ENCODE results near the gene RNF157. TPM values are rescaled to one million over a fixed set of nuclear protein-coding genes. Genes with fewer than 3 reads are reported as not detected.

The RNF157 gene
- total and polyA plus RNA-seq, 12 donors = 2.3 to 6.1 (median 4.5) TPM

- intact Hi-C loops (cut with DNase I) = no loop called here
- Histone ChIP-seq H3K4me1 (replicated peaks in 1 of 2) (peaks cover 3 to 28% of the 10 kb centered on the region in 2 donors), H3K27me3 (peaks cover 40% of the 10 kb centered on the region), H3K27ac (no peak overlapping the region), H3K4me3 (peak overlapping the region in 1 of 4 donors; percentile 50), H3K9me3 (replicated peaks in 1 of 3) (no peaks in the 10 kb centered on the region), H3K36me3 (replicated peaks in 1 of 2) (no peaks in the 10 kb centered on the region)
- TF ChIP-seq POLR2A (IDR thresholded peaks at IDR 0.05) (no peak), CTCF (IDR thresholded peaks at IDR 0.05) (no peak)
- DNase-seq = no peak
- 4 to 7% (median 5%) methylated on average over 14 to 24 of the region's 24 CpGs for WGBS, 4 donors
Measured at GRCh38 chr17:76140661-76141211, 99.6 kb downstream of the RNF157 start.

- Histone ChIP-seq H3K36me3 (replicated peaks in 1 of 2) (no peaks in the 10 kb centered on the region), H3K4me3 (no peak overlapping the region), H3K27me3 (peaks cover 43% of the 10 kb centered on the region)
Measured at GRCh38 chr17:76139801-76140660, 100.3 kb downstream of the RNF157 start.

GRCh38 chr17:76138896-76139752, 101.2 kb downstream of the RNF157 start:
- Histone ChIP-seq H3K36me3 (replicated peaks in 1 of 2) (no peaks in the 10 kb centered on the region), H3K27ac (no peak overlapping the region), H3K4me1 (replicated peaks in 1 of 2) (peaks cover 3 to 20% of the 10 kb centered on the region in 2 donors), H3K9me3 (replicated peaks in 1 of 3) (no peaks in the 10 kb centered on the region), H3K4me3 (no peak overlapping the region), H3K27me3 (peaks cover 52% of the 10 kb centered on the region)
- TF ChIP-seq CTCF (IDR thresholded peaks at IDR 0.05) (no peak), POLR2A (IDR thresholded peaks at IDR 0.05) (no peak)
- DNase-seq = no peak
- WGBS, 4 donors = 67 to 73% (median 70%) methylated on average over 12 to 15 of the region's 15 CpGs
- intact Hi-C loops (cut with DNase I) = no loop called here

More at GRCh38 chr17:76139801-76140660, 100.3 kb downstream of the RNF157 start:
- H3K27ac ChIP-seq = no peak overlapping the region
- DNase-seq = no peak
- 17 to 80% (median 32%) methylated on average over 10 to 78 of the region's 78 CpGs for WGBS, 4 donors
- H3K9me3 ChIP-seq (replicated peaks in 1 of 3) = no peaks in the 10 kb centered on the region
- intact Hi-C loops (cut with DNase I) = no loop called here
- TF ChIP-seq CTCF (IDR thresholded peaks at IDR 0.05) = no peak
- no peak for TF ChIP-seq POLR2A (IDR thresholded peaks at IDR 0.05)
- H3K4me1 ChIP-seq (replicated peaks in 1 of 2) = peaks cover 3 to 21% of the 10 kb centered on the region in 2 donors

All from adrenal gland (tissue), 12 donors.